K562 (cell line): ENCODE measurements around the gene FADS6. TPM values are rescaled to one million over a fixed set of nuclear protein-coding genes. Genes with fewer than 3 reads are reported as not detected.

ENCODE experiments used
- CTBP1 ChIP-seq: fragments of 450-650 bp; IDR thresholded peaks from 2 replicates; pipeline ENCODE4 v1.6.1; 2016; ENCODE audit warnings: borderline replicate concordance
- HDAC6 ChIP-seq: IDR thresholded peaks from 2 replicates; pipeline ENCODE4 v1.6.1; 2012; ENCODE audit warnings: low read depth, mild to moderate bottlenecking, control low read depth, inconsistent platforms, low read length, moderate library complexity
- HDGF ChIP-seq: fragments of 450-650 bp; IDR thresholded peaks from 2 replicates; pipeline ENCODE4 v1.6.1; 2016
- ID3 ChIP-seq, 2 experiments: fragments of 250-450 bp in 1 of 2; fragments of 450-650 bp in 1 of 2; sonication (Bioruptor Pico) in 1 of 2; IDR thresholded peaks; 2 replicates each; pipeline versions ENCODE4 v1.6.1 to v1.8.0; 2016 to 2021; ENCODE audit warnings: mild to moderate bottlenecking in 2 of 2, moderate library complexity in 2 of 2, missing compliant biosample characterization in 1 of 2, missing genetic modification characterization in 1 of 2
- JUND ChIP-seq, 2 experiments: IDR thresholded peaks; 2 replicates in 1 of 2; 3 replicates in 1 of 2; pipeline ENCODE4 v1.6.1; 2011; ENCODE audit warnings: borderline replicate concordance in 2 of 2, low read depth in 2 of 2, low read length in 2 of 2, improper control_type of control experiment in 1 of 2, missing biosample characterization in 1 of 2, missing genetic modification characterization in 1 of 2, missing genetic modification reagents in 1 of 2
- KDM4B ChIP-seq, 2 experiments: fragments of 450-650 bp in 1 of 2; sonication (generic) in 1 of 2; IDR thresholded peaks; 2 replicates each; pipeline ENCODE4 v1.6.1; 2016 to 2017; ENCODE audit warnings: borderline replicate concordance in 2 of 2, antibody characterized with exemption in 1 of 2, low read depth in 1 of 2, mild to moderate bottlenecking in 1 of 2
- NFIX ChIP-seq: fragments of 250-450 bp; sonication (Bioruptor Pico); IDR thresholded peaks from 2 replicates; pipeline ENCODE4 v1.4.0; 2020; ENCODE audit warnings: low read depth, mild to moderate bottlenecking, moderate library complexity
- NRF1 ChIP-seq, 2 experiments: fragments of 450-650 bp; IDR thresholded peaks in 1 of 2; conservative IDR thresholded peaks in 1 of 2; 2 replicates each; pipeline ENCODE4 v1.6.1; 2014; ENCODE audit warnings: mild to moderate bottlenecking in 2 of 2
- PYGO2 ChIP-seq: fragments of 450-650 bp; IDR thresholded peaks from 2 replicates; pipeline ENCODE4 v1.6.1; 2016; ENCODE audit warnings: mild to moderate bottlenecking, missing genetic modification characterization, moderate library complexity, missing compliant biosample characterization
- RFX1 ChIP-seq: fragments of 450-650 bp; IDR thresholded peaks from 2 replicates; pipeline ENCODE4 v1.6.1; 2016; ENCODE audit warnings: mild to moderate bottlenecking, moderate library complexity
- VEZF1 ChIP-seq: fragments of 200-800 bp; sonication (Bioruptor generic); IDR thresholded peaks from 2 replicates; pipeline ENCODE4 v1.6.1; 2017; ENCODE audit warnings: missing genetic modification characterization, missing compliant biosample characterization
- ZFX ChIP-seq: sonication (generic); formaldehyde crosslinking; IDR thresholded peaks from 2 replicates; pipeline ENCODE4 v1.8.0; 2022; ENCODE audit warnings: mild to moderate bottlenecking, missing genetic modification reagents, moderate library complexity
- ZNF592 ChIP-seq: fragments of 450-650 bp; IDR thresholded peaks from 2 replicates; pipeline ENCODE4 v1.6.1; 2017; ENCODE audit warnings: antibody characterized with exemption, mild to moderate bottlenecking
- polyA plus RNA-seq, 8 experiments: library from polyadenylated mRNA; depleted of rRNA in 4 of 8; stranded (reverse) in 5 of 8; unstranded in 3 of 8; fragments of >200 nt; fragmentation: Nextera tagmentation in 2 of 8; fragmentation: Illumina TruSeq in 1 of 8; extraction: Ambion mirVana in 2 of 8; extraction: Trizol in 1 of 8; gene quantifications; 2 replicates each; pipeline versions ENCODE4 v1.2.1 to v1.2.3, GENCODE V29; 2011 to 2014; ENCODE audit warnings: inconsistent platforms in 1 of 8, missing spikeins in 1 of 8
- total RNA-seq, 7 experiments: library from RNA; depleted of rRNA in 6 of 7; stranded (reverse); fragments of >200 nt in 6 of 7; fragmentation: Illumina TruSeq in 2 of 7; extraction: Trizol in 2 of 7; gene quantifications; 2 replicates each; pipeline versions ENCODE4 v1.2.1 to v1.2.3, GENCODE V29; 2011 to 2021; ENCODE audit warnings: low replicate concordance in 1 of 7

FADS6 gene
- total and polyA plus RNA-seq, 9 of the 15 experiments (the other 6 are each of a cell fraction or from before 2014, with no cell fraction given), result 0.18 to 0.22 TPM; not detected in 7

- peak; percentile 14; the same call in 1 of the 2 replicates for TF ChIP-seq ZNF592
- TF ChIP-seq ZFX (CRISPR knock-in tag), result peak; percentile 51; the same call in 1 of the 2 replicates
- peak; percentile 73; the same call in 1 of the 2 replicates for TF ChIP-seq CTBP1
- no peak for TF ChIP-seq HDAC6
- TF ChIP-seq PYGO2 (tag), result no peak
- no peak for TF ChIP-seq NFIX (CRISPR knock-in tag)
- no peak for TF ChIP-seq ID3 (CRISPR knock-in tag; IDR thresholded peaks at IDR 0.05)
- 0 out of 2 replicates have a peak, but pooled peaks have one; percentile 37 for TF ChIP-seq ID3 (tag; IDR thresholded peaks at IDR 0.05)
- peak; percentile 31; the same call in 1 of the 2 replicates for TF ChIP-seq RFX1
- TF ChIP-seq NRF1 (conservative IDR thresholded peaks at IDR 0.05 in 1 of 2, IDR thresholded peaks at IDR 0.05 in 1 of 2), result peak; percentile 7 to 29; a peak in 1 of 4 replicates
- TF ChIP-seq KDM4B (IDR thresholded peaks at IDR 0.05; ENCODE audit: borderline replicate concordance in 2 of 2, low read depth in 1 of 2), result 0 out of 4 replicates have a peak, but pooled peaks of 1 of the 2 experiments have one; percentile 3
- TF ChIP-seq VEZF1 (CRISPR knock-in tag), result 0 out of 2 replicates have a peak, but pooled peaks have one; percentile 36
- TF ChIP-seq HDGF, result 0 out of 2 replicates have a peak, but pooled peaks have one; percentile 62
- TF ChIP-seq JUND (IDR thresholded peaks at IDR 0.05; ENCODE audit: borderline replicate concordance, low read depth, low read length), result peak; percentile 12; the same call in 1 of the 2 replicates
- no peak for TF ChIP-seq JUND (tag; IDR thresholded peaks at IDR 0.05; ENCODE audit: borderline replicate concordance, low read depth, low read length)
These were observed 15.6 kb downstream of the FADS6 start (continued) for GRCh38 chr17:74877592-74878548.
